ENCODE measurements around the gene DHX38. TPM values are rescaled to one million over a fixed set of nuclear protein-coding genes. Genes with fewer than 3 reads are reported as not detected.

The DHX38 gene
- total RNA-seq (2022; extraction: Qiagen RNA extraction; ENCODE audit: low read depth): 46.6 to 52.8 TPM (median 48.9 TPM) in 5 replicates

GRCh38 chr16:72093448-72094265 lies at the start of gene DHX38, which contains the start of gene TXNL4B:
TSS of gene DHX38 (plus strand) at chr16:72093847. CDS start at chr16:72096158, 2,311 bp downstream.
TSS of gene TXNL4B (minus strand) at chr16:72093620. CDS start at chr16:72090749, 2,871 bp downstream.

GRCh38 chr16:72054254-72054847 lies 39.3 kb upstream of the DHX38 start, which contains the start of gene HP:
TSS of gene HP (plus strand) at chr16:72054505. CDS start at chr16:72054653, 148 bp downstream.

Other genes starting within 250 kb of the DHX38 start
- gene ATXN1L, start 247.9 kb upstream of the DHX38 start, total RNA-seq (2022; extraction: Qiagen RNA extraction; ENCODE audit: low read depth): 12.7 to 19.1 TPM (median 17.5 TPM) in 5 replicates
- 4.0 to 4.4 TPM (median 4.1 TPM) in 5 replicates for gene ZNF821, start 209.7 kb upstream of the DHX38 start, total RNA-seq (2022; extraction: Qiagen RNA extraction; ENCODE audit: low read depth)
- 150 to 184 TPM (median 172 TPM) in 5 replicates for gene IST1, start 198.3 kb upstream of the DHX38 start, total RNA-seq (2022; extraction: Qiagen RNA extraction; ENCODE audit: low read depth)
- gene PKD1L3, start 93.4 kb upstream of the DHX38 start, total RNA-seq (2022; extraction: Qiagen RNA extraction; ENCODE audit: low read depth): not detected in 5 replicates
- 12.4 to 16.3 TPM (median 13.8 TPM) in 5 replicates for gene DHODH, start 85.1 kb upstream of the DHX38 start, total RNA-seq (2022; extraction: Qiagen RNA extraction; ENCODE audit: low read depth)
- gene HP, start 39.3 kb upstream of the DHX38 start, total RNA-seq (2022; extraction: Qiagen RNA extraction; ENCODE audit: low read depth): 0.11 TPM in 1 of 5 replicates, not detected in the others
- not detected in 5 replicates for gene HPR, start 30.6 kb upstream of the DHX38 start, total RNA-seq (2022; extraction: Qiagen RNA extraction; ENCODE audit: low read depth)
- 17.0 to 24.6 TPM (median 21.0 TPM) in 5 replicates for gene TXNL4B, start 227 bp upstream of the DHX38 start, total RNA-seq (2022; extraction: Qiagen RNA extraction; ENCODE audit: low read depth)
- gene PMFBP1, start 78.3 kb downstream of the DHX38 start, total RNA-seq (2022; extraction: Qiagen RNA extraction; ENCODE audit: low read depth): 0.05 to 0.37 TPM (median 0.17 TPM) in 4 of 5 replicates, not detected in the other

All from A549 treated with GW870086 at 1 μM for 4 hours (cell line).